ENCODE data around the gene ETS1. TPM values are rescaled to one million over a fixed set of nuclear protein-coding genes. Genes with fewer than 3 reads are reported as not detected.

Gene ETS1
- polyA plus RNA-seq, 4 donors: 70.5 to 96.0 (median 83.5) TPM

DNA sequence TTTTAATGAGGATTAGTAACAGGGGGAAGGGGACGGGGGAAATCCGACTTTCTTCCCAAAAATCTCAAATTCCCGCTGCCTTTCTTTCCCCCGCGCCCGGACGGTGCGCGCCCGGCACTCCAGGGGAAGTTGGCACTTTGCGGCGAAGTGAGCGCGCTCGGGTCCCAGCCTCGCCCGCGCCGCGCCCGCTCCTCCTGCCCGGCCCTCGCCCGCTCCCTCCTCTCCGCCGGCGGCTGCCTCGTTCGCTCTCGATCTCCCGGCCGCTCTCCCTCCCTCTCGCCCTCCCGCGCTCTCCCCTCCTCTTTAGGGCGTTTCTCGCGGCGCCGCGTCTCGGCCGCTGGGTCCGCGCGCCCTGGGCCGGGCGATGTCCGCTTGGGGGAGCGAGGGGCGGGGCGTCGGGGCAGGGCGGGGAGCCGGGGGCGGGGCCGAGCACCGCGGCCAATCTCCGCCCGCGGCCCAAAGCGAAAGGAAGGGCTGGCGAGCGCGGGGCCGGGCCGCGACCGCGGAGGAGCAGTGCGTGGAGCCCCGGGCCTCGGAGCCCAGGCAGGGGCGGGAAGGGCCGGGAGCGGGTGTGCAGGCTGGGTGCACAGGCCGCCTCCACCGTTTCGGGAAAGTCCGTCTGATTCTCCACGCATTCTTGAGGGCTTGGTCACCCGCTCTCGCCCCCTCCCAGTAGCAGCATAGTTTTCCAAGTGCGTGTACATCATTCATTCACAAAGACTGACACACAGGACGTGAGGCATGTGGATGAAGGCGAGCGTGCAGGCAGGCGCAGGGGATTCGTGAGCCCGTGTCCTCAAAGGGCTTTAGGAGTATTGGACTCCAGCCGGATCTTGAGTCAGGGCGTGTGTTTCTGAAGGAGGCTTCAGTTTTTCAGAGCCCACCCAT, 65.1 kb downstream of the ETS1 start:
- DNase-seq (ENCODE audit: low read depth in 4 of 4, low spot score in 3 of 4): peak; percentile 84 to 89 (median 86)

- DNase-seq (ENCODE audit: low read depth in 4 of 4, low spot score in 3 of 4): no peak
Measured at GRCh38 chr11:128521682-128522054, 65.7 kb downstream of the ETS1 start.

GRCh38 chr11:128520888-128521681, 66.3 kb downstream of the ETS1 start:
- DNase-seq (ENCODE audit: low read depth in 4 of 4, low spot score in 3 of 4): no peak

- no peak for DNase-seq (ENCODE audit: low read depth in 4 of 4, low spot score in 3 of 4)
Measured at GRCh38 chr11:128520206-128520887, 67.0 kb downstream of the ETS1 start.

- DNase-seq (ENCODE audit: low read depth in 4 of 4, low spot score in 3 of 4): no peak
Measured at GRCh38 chr11:128519338-128519737, 68.0 kb downstream of the ETS1 start.

DNA sequence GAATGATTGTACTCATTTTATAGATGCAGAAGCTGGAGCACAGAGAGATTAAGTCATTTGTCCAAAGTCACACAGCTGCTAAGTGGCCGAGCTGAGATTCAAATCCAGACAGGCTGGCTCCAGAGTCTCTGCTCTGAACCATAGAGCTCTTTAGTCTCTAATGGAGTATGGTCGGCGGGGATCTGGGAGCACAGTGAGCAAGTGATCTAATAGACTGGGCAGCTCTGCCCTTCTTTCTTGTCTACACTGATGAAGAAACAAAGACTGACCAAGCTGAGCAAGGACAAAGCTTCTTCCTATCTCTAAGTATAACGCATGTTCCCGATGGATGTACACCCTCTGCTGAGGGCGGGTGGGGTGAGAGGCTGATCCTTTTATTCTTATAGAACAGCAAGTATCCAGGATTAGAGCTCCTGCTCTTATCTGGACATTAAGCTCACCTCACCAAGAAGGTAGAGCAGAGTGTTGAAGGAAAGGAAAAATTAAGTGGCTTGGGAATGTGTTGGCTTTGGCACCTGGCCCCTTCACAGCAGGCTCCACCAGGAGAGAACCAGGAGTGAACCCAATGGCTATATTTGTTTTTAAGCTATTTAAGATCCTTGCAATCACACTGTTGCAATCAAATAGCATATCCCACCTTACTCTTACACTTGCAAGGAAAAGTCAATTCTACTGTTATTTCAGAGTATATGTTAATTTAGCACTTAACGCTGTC, 68.7 kb downstream of the ETS1 start:
- no peak for DNase-seq (ENCODE audit: low read depth in 4 of 4, low spot score in 3 of 4)

DNA sequence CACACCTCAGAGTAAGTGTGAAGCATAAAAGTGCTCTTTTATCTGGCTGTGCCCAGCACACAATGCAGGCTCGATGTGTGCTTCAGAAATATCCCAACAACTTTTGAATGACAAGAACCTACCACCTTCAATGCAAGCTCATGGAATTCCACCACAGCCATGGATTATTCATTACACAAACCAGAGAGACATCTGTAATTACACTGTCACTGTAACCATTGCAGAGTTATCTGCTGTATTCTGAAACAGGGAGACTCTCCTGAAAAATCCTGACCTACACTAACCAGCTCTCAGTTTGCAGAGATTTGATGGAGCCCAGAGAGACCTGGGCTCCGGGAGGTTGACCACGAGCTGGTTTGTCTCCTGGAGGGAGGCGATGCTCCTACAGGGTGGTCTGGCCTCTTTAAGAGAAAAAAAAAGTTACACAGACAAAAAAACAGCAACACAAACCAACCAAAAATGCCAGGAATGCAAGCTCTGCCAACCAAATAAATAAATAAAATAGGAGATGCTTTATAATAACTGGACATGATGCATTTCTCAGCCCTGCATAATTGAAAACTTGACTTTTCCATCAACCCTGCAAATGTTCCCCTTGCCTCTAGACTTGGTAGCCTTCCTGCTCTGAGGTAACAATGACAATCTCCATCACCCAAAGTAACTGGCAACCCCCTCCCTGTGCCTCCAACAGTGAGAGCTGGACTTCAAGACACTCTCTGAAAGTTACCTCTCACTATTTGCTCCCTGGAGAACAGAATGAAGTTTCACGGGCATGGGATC, 69.7 kb downstream of the ETS1 start:
- no peak for DNase-seq (ENCODE audit: low read depth in 4 of 4, low spot score in 3 of 4)

DNA sequence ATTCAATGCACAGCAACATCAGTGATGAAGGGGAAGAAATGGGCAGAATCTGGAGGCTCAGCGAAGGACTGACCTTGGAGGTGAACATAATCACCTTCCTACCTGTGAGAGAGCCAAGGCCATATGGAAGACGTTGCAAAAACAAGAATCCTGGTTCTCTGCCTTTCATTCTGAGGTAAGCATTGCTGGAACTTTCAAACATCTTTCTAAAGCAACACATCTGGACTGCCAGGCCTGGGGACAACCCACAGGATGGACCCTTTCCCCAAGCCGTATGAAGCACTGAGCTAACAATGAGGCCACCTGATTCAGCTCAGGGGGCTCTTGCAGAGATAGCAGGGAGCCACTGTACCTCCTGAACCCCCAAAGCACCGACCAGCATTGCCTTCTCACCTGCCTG, 70.5 kb downstream of the ETS1 start:
- DNase-seq (ENCODE audit: low read depth in 4 of 4, low spot score in 3 of 4): no peak

DNA sequence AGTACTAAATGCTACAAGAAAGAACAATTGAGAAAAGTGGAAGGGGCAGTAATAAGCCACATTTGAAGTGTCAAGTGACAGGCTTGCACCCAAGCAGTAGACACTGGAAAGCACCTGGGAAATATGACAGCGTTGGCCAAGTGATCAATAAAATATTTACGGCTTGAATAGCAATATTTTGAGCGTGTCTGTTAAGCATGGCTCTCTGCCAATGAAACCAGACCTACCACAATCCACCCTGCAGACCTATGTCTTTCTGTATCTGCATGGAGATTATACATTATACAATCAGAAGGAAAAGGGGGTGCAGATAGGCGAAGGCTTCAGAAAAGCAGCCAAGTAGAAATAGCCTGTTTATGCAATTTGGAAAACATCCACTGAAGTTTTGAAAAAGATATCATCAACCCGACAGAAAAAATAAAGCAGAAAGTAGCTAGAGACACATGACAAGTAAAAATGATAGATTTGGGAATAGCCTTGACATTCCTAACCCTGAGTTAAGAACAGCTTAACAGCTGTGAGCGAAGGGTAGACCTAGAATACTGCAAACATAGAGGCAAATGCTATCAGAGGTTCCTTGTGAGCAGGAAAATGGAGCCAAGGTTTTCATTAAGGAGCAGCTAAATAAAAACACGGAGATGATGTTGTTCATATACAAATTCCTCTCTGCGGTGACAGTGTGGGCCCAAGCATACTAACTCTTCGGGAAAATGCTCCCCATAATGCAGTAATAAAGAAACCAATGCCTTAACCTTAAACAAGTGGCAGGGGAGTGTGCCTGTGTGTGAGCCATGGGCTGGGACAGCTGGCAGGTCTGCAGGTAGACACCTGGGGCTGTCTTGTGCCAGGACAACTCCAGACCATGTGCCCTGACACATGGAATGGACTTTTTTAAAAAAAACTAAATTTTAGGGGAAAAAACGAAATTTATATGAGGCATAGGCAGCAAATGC, 71.3 kb downstream of the ETS1 start:
- DNase-seq (ENCODE audit: low read depth in 4 of 4, low spot score in 3 of 4): no peak

GRCh38 chr11:128515086-128515485, 72.3 kb downstream of the ETS1 start:
- no peak for DNase-seq (ENCODE audit: low read depth in 4 of 4, low spot score in 3 of 4)

DNA sequence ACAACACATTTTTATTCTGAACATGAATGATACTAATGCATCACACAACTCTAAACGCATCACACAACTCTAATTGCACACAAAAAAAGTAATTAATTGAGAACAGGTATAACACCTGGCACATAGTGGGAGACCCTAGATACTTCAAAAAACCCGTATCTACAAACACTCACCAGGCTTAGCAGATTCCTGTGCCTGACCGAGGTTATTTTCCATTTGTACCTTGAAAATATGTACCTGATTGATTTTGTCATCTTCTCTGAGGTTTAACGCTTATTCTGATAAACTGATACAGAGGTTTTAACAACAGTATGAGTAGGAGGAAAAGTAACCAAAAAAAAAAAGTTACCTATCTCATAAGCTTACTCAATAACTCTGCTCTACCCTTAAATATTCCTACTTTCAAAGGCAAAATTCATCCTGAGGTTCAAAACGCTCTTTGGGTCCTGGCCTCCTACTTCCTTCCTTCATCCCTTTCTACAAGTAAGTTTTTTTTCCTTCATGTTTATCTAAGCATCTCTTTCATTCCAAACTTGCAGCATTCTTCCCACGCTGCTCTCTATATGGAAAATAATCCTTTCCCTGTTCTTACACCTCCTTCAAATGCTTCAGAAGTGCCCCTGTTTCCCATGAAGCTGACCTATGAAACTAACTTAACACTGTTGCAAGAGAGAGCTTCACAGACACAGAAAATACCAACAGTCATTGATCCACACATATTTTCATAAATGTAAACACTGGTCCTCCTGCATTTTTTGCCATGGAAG, 73.3 kb downstream of the ETS1 start:
- DNase-seq (ENCODE audit: low read depth in 4 of 4, low spot score in 3 of 4): no peak

- no peak for DNase-seq (ENCODE audit: low read depth in 4 of 4, low spot score in 3 of 4)
Measured at GRCh38 chr11:128512474-128512996, 74.8 kb downstream of the ETS1 start.

DNA sequence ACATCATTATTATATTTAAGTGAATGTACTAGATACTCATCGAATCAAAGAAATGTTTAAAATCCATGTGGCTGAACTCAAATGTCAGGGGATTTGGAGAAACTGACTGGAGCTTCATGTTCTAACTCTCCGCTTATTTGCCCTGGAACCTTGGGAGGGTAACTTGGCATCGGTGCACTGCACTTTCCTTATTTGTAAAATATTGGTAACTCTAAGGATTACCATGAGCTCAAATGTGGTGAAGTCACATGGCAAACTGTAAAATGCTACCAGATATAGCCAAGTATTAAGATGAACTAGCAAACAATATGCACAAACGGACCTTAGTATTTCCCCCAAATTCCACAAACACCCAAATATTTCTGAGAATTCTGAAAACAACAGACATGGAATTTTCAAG, 75.6 kb downstream of the ETS1 start:
- DNase-seq (ENCODE audit: low read depth in 4 of 4, low spot score in 3 of 4): no peak

- no peak for DNase-seq (ENCODE audit: low read depth in 4 of 4, low spot score in 3 of 4)
Measured at GRCh38 chr11:128509621-128510389, 77.6 kb downstream of the ETS1 start.

- DNase-seq (ENCODE audit: low read depth in 4 of 4, low spot score in 3 of 4): no peak
Measured at GRCh38 chr11:128508770-128509510, 78.4 kb downstream of the ETS1 start.

DNA sequence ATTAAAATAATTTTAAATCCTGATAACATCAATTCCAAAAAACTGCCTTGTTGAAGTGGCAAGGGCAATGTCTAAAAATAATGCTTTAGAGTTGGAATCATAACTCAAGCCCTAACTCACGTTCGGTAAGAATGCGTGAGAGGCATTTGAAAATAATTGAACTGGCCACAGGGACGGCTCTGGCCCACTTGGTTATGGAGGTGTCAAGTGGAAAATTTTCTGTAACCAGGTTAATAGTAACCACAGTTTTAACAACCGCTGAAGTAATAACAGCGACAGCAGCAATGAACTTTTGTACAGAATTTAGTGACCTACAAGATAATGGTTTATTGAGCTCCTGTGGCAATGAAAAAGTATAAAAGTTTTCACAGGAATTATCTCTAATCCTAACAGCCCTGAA, 79.4 kb downstream of the ETS1 start:
- DNase-seq (ENCODE audit: low read depth in 4 of 4, low spot score in 3 of 4): no peak

All from right renal pelvis (tissue), 4 donors.